ENCODE results near the gene TRIOBP.

Gene TRIOBP

DNA sequence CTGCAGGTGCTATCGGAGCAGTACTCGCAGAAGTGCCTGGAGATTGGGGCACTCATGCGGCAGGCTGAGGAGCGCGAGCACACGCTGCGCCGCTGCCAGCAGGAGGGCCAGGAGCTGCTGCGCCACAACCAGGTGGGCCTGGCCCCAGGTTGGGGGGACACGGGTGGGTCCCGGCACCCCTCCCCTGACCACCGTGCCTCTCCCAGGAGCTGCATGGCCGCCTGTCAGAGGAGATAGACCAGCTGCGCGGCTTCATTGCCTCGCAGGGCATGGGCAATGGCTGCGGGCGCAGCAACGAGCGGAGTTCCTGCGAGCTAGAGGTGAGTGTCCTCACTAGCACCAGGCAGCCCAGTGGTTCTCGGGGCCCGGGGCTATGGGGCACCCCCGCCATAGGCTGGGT lies 72.2 kb downstream of the TRIOBP start:
- TF ChIP-seq CTCF (IDR thresholded peaks at IDR 0.05), result no peak

- no peak for TF ChIP-seq CTCF (IDR thresholded peaks at IDR 0.05)
Measured at GRCh38 chr22:37771081-37771480, 74.2 kb downstream of the TRIOBP start.

DNA sequence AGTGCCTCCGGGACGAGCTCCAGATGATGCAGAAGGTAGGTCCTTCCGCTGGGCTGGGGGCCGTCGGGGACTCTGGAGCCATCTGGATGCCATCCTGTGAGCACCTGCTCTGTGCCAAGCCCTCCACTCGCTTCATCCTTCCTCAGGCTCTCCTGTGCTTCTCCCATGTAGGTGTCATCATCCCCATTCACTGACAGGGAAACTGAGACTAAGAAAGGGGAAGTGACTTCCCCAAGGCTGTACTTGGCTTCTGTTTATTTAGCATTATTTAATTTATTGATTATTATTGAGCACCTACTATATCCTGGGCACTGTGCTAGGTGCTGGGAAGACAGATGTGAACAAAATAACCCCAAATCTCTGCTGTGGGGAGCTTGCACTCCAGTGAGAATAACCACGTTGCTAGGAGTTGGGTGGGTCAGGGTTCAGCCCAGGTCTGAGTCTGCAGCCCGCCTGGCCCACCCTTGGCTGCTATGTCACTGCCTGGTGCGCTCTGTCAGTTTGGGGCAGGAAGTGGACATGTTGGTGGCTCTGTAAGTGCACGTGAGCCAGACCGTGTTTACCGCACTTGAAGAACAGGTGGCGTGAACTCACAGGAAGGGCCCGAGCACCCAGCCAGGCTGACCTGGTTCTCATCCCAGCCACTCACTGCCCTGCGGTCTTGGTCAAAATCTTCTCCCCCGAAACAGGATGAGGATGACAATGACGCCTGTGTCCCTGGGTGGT lies 75.0 kb downstream of the TRIOBP start:
- TF ChIP-seq CTCF (IDR thresholded peaks at IDR 0.05), result no peak

GRCh38 chr22:37774728-37775127 lies 77.9 kb downstream of the TRIOBP start:
- no peak for TF ChIP-seq CTCF (IDR thresholded peaks at IDR 0.05)

DNA sequence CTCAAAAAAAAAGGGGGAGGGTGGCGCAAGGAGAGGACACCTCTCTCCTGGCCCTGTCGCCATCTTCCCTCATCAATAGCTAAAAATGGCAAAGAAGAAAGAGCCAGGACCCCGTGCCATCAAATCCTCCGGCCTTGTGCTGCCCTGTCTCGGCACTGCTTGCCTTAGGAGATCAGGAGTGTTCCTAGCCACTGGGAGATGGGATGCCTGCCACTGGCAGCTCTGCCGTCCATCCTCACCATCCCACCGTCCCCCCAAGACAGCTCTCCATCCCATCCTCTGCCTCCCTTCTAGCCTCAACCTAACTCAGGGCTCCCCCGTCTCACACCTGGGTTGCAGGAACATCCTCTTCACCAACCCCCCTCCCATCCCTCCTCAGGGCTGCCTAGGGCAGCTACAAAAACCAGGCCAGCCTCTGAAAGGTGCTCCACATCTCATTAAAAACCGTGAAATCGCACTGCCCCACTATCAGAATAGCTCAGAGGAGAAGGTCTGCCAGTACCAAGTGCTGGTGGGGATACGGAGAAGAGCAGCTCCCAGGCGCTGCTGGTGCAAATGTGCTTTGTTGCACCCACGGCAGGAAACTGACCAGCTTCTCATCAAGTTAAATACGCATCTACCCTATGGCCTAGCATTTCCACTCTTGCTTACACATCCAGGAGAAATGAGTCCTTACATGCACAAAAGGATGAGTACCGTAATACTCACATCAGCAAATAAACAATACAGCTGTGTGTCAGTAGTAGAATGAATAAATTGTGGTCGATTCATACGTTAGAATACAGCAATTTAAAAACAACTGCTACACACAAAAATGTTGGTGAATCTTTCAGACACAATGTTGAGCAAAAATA lies 79.2 kb downstream of the TRIOBP start:
- TF ChIP-seq CTCF (IDR thresholded peaks at IDR 0.05), result no peak

DNA sequence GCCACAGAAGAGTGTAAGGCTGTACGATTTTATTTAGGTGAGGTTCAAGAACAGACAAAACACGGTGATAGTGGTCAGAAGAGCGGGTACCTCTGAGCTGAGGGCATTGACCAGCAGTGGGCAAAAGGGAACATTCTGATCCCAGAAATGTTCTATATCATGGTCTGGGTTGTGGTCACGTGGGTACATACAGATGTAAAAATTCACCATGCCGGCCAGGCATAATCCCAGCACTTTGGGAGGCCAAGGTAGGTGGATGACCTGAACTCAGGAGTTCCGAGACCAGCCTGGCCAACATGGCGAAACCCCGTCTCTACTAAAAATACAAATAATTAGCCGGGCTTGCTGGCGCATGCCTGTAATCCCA lies 79.8 kb downstream of the TRIOBP start:
- TF ChIP-seq CTCF (IDR thresholded peaks at IDR 0.05), result no peak

DNA sequence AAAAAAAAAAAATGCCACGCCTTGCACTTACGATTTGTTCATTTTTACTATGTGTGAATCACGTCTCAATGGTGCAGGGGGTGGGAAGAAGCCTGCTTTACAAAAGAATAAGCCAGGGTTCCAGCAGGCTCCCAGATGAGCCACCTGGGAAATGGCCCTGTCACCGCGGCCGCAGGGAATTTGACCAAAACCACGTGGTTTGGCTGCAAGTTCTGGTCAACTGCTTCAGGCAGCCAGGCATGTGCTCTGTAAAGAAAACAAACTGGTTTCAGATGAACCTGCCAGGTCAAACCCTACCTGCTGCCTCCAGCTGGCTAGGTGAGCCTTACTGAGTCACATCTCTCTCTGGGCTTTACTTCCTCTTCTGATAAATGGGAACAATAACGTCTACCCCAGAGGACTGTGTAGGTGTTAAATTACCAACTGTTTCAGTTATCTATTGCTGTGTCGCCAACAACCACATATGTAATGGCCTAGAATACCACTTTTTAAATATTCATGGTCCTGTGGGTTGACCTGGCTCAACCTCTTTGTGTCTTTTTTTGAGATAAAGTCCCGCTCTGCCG lies 80.4 kb downstream of the TRIOBP start:
- TF ChIP-seq CTCF (IDR thresholded peaks at IDR 0.05), result no peak

Data from LNCAP (cell line).